Calu3 (cell line): Measurements from ENCODE around the gene ATP2C1. TPM values are rescaled to one million over a fixed set of nuclear protein-coding genes. Genes with fewer than 3 reads are reported as not detected.

Experiments used
- BruUV-seq: library from RNA; stranded (reverse); fragments of 400-500 nt; replicated peaks from 2 replicates; lab custom pipeline; 2021; lab: Mats Ljungman, UMichigan
- CTCF ChIA-PET: fragments of 300-600 bp; sonication (Branson Sonifier 250); formaldehyde crosslinking; loops from one replicate; lab custom pipeline; 2022; ENCODE audit warnings: antibody characterized with exemption; lab: Charles Lee
- DNase-seq: peaks from one replicate; pipeline ENCODE4 v3.0.0; 2022
- H3K27ac Mint-ChIP-seq: one replicate; pipeline ENCODE4 v1.8.0; 2022; ENCODE audit warnings: mixed read lengths; ENCODE audit not compliant: unreplicated experiment
- H3K27me3 Mint-ChIP-seq: one replicate; pipeline ENCODE4 v1.8.0; 2022; ENCODE audit warnings: mixed read lengths; ENCODE audit not compliant: unreplicated experiment
- H3K36me3 Mint-ChIP-seq: one replicate; pipeline ENCODE4 v1.8.0; 2022; ENCODE audit warnings: mild to moderate bottlenecking, moderate library complexity, mixed read lengths; ENCODE audit not compliant: insufficient read depth, unreplicated experiment
- H3K4me1 Mint-ChIP-seq: one replicate; pipeline ENCODE4 v1.8.0; 2022; ENCODE audit warnings: mild to moderate bottlenecking, low read depth, mixed read lengths; ENCODE audit not compliant: unreplicated experiment
- H3K4me3 Mint-ChIP-seq: one replicate; pipeline ENCODE4 v1.8.0; 2022; ENCODE audit warnings: mild to moderate bottlenecking, low read depth, moderate library complexity, mixed read lengths; ENCODE audit not compliant: unreplicated experiment
- H3K9me3 Mint-ChIP-seq: one replicate; pipeline ENCODE4 v1.8.0; 2022; ENCODE audit warnings: low read depth, mixed read lengths; ENCODE audit not compliant: unreplicated experiment
- intact Hi-C: fragments of 100-400 bp; cut with micrococcal nuclease; formaldehyde crosslinking; loops from one replicate; pipeline ENCODE4 v1.10.0; 2022; ENCODE audit not compliant: unreplicated experiment
- total RNA-seq: library from RNA; stranded (reverse); gene quantifications from 2 replicates; pipeline ENCODE4 v1.2.3, GENCODE V29; 2022
- TF ChIP-seq, protein P1 (sequence below): fragments of 200-600 bp; IDR thresholded peaks from one replicate; pipeline ENCODE4 v1.8.0; 2022; ENCODE audit warnings: antibody characterized with exemption; ENCODE audit not compliant: unreplicated experiment

ATP2C1 gene
- total RNA-seq, 1 experiment from 2014 or later = 361 TPM

DNA sequence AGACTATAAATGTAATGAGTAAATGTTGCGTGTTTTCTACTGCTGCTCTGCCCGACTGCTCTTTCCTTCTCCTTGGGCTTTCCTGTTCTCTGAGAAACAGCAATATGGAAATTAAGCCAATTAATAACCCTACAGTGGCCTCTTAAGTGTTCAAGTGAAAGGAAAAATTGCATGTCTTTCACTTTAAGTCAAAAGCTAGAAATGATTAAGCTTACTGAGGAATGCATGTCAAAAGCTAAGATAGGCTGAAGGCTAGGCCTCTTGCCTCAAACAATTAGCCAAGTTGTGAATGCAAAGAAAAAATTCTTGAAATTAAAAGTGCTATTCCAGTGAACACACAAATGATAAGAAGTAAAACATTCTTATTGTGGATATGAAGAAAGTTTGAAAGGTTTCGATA lies 55.0 kb downstream of the ATP2C1 start:
- intact Hi-C loops = no loop called here
- no peaks in the 10 kb centered on the region for H3K9me3 Mint-ChIP-seq
- DNase-seq = no peak
- no peaks in the 10 kb centered on the region for H3K27me3 Mint-ChIP-seq
- CTCF ChIA-PET = interaction anchor here (0.6 kb wide), 1 partner anchor 54 kb away, joined by 3 read pairs; no protein-coding TSS in a partner anchor
- no peaks in the 10 kb centered on the region for H3K4me1 Mint-ChIP-seq
- H3K27ac Mint-ChIP-seq = no peak overlapping the region
- no TSS peak for BruUV-seq
- TF ChIP-seq, protein P1, sequence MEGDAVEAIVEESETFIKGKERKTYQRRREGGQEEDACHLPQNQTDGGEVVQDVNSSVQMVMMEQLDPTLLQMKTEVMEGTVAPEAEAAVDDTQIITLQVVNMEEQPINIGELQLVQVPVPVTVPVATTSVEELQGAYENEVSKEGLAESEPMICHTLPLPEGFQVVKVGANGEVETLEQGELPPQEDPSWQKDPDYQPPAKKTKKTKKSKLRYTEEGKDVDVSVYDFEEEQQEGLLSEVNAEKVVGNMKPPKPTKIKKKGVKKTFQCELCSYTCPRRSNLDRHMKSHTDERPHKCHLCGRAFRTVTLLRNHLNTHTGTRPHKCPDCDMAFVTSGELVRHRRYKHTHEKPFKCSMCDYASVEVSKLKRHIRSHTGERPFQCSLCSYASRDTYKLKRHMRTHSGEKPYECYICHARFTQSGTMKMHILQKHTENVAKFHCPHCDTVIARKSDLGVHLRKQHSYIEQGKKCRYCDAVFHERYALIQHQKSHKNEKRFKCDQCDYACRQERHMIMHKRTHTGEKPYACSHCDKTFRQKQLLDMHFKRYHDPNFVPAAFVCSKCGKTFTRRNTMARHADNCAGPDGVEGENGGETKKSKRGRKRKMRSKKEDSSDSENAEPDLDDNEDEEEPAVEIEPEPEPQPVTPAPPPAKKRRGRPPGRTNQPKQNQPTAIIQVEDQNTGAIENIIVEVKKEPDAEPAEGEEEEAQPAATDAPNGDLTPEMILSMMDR = no peak
- peaks cover 10% of the 10 kb centered on the region for H3K36me3 Mint-ChIP-seq
- no peak overlapping the region for H3K4me3 Mint-ChIP-seq

DNA sequence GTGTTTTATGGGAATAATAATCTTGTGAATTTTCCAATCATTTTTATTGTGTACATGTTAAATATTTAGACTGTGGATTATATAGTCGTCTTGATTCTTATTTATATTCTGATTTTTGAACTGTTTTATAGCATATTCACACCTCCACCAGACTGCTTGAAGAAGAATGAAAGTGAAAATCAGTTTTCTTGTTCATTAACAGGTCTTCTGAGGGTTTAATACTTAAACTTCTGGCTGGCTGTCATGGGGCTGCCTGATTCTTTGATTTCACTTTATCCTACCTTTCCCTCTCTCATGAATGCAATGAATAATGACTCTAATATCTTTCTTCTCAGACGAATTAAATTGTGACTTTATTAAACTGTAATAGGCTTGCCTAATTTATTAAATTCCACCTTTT lies 56.2 kb downstream of the ATP2C1 start:
- Mint-ChIP-seq H3K27me3 (no peaks in the 10 kb centered on the region), H3K9me3 (no peaks in the 10 kb centered on the region), H3K4me1 (no peaks in the 10 kb centered on the region), H3K27ac (no peak overlapping the region), H3K4me3 (no peak overlapping the region), H3K36me3 (peaks cover 14% of the 10 kb centered on the region)
- CTCF ChIA-PET = interaction anchor here (0.6 kb wide), 1 partner anchor 72 kb away, joined by 4 read pairs; no protein-coding TSS in a partner anchor
- no TSS peak for BruUV-seq
- intact Hi-C loops = no loop called here
- TF ChIP-seq, protein P1 = no peak
- DNase-seq = no peak

DNA sequence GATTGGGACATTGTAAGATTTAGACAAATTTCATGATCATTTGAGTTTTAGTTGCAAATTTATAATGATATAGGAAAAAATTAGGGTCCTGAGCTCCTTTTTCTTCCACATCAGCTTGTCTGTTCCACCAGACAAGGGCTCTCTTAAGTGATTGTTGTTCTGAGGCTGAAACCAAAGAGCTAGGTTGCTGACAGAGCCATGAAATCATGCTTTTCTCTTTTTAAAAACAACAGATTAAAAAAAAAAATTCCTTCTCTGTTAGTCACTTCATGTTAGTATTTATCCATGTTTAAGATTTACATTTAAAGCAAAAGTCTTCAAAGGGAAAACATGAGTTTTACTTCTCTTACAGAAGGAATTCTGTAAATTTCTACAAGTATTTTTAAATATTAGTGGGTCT lies 56.8 kb downstream of the ATP2C1 start:
- H3K36me3 Mint-ChIP-seq = peaks cover 16% of the 10 kb centered on the region

DNA sequence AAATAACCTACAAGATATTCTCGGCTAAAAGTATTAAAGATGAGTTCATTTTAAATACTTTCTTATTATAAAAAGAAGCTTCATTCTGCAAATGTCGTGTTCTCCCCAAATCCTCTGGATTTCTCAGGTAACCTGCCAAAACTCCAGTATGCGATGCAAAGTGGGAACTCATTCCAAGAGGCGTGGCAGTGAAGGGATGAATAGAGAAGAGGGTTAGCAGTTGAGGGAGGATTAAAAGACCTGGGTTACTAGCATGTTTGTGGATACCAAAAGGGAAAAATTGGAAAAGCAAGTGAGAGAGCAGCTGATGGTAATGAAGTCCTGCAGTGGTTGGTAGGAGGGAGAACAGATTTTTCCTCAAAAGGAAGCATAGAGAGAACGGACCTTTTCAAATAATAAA lies 61.6 kb downstream of the ATP2C1 start:
- Mint-ChIP-seq H3K4me3 (no peak overlapping the region), H3K27me3 (no peaks in the 10 kb centered on the region), H3K36me3 (peaks cover 35% of the 10 kb centered on the region), H3K4me1 (peaks cover 11% of the 10 kb centered on the region), H3K9me3 (no peaks in the 10 kb centered on the region), H3K27ac (no peak overlapping the region)
- TF ChIP-seq, protein P1 = no peak
- DNase-seq = no peak
- CTCF ChIA-PET = no interaction called here
- no TSS peak for BruUV-seq
- intact Hi-C loops = no loop called here

More for the DNA sequence above, 56.8 kb downstream of the ATP2C1 start:
- no TSS peak for BruUV-seq
- Mint-ChIP-seq H3K27ac (no peak overlapping the region), H3K4me1 (no peaks in the 10 kb centered on the region), H3K9me3 (no peaks in the 10 kb centered on the region), H3K27me3 (no peaks in the 10 kb centered on the region), H3K4me3 (no peak overlapping the region)
- DNase-seq = no peak
- CTCF ChIA-PET = no interaction called here
- intact Hi-C loops = no loop called here
- TF ChIP-seq, protein P1 = no peak
